Kidney epithelial cell (primary cell): ENCODE results near the gene YPEL2. TPM values are rescaled to one million over a fixed set of nuclear protein-coding genes. Genes with fewer than 3 reads are reported as not detected.

ENCODE experiments used
- DNase-seq: peaks from one replicate; pipeline ENCODE4 v3.0.0-alpha.2; 2010; ENCODE audit warnings: low read depth
- H3K27me3 ChIP-seq: 2 replicates; pipeline ENCODE4 v1.6.0; 2011; ENCODE audit warnings: low read length; ENCODE audit not compliant: control insufficient read depth, insufficient read depth
- H3K36me3 ChIP-seq: 2 replicates; pipeline ENCODE4 v1.5.1; 2011; ENCODE audit warnings: low read length; ENCODE audit not compliant: control insufficient read depth, insufficient read depth
- H3K4me3 ChIP-seq: 2 replicates; pipeline ENCODE4 v1.5.1; 2011; ENCODE audit warnings: low read depth, mild to moderate bottlenecking, control low read depth, low read length
- total RNA-seq: library from RNA; depleted of rRNA; stranded (reverse); fragments of >200 nt; gene quantifications from 2 replicates; pipeline ENCODE4 v1.2.3, GENCODE V29; 2015
- TF ChIP-seq, protein P1 (sequence below): IDR thresholded peaks from 2 replicates; pipeline ENCODE4 v1.5.1; 2011; ENCODE audit warnings: mild to moderate bottlenecking, moderate library complexity, low read length, control low read depth, inconsistent platforms; ENCODE audit not compliant: insufficient read depth, poor library complexity, severe bottlenecking

Gene YPEL2
- total RNA-seq, 1 donor from 2014 or later = 16.8 TPM

DNA sequence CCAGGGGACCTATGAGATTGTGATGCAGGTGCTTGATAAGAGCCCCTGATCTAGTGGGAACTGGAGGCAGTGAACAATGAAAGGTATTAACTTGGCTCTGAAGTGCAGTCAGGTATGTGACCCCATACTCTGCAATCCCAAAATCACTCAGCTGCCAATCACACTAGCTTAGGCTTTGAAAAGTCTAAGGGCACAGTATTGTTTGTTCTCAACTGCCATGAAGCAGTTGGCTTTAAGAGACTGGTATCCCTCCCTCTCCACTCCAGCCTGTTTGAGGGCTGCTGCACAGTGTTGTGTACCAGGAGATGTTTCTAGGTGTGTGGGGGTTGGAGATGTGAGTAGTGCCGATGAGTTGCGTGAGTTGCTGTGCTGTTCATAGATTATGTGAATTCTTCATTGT, 2.4 kb downstream of the YPEL2 start:
- DNase-seq = no peak
- Histone ChIP-seq H3K36me3 (no peaks in the 10 kb centered on the region), H3K4me3 (no peak overlapping the region), H3K27me3 (no peaks in the 10 kb centered on the region)
- TF ChIP-seq, protein P1, sequence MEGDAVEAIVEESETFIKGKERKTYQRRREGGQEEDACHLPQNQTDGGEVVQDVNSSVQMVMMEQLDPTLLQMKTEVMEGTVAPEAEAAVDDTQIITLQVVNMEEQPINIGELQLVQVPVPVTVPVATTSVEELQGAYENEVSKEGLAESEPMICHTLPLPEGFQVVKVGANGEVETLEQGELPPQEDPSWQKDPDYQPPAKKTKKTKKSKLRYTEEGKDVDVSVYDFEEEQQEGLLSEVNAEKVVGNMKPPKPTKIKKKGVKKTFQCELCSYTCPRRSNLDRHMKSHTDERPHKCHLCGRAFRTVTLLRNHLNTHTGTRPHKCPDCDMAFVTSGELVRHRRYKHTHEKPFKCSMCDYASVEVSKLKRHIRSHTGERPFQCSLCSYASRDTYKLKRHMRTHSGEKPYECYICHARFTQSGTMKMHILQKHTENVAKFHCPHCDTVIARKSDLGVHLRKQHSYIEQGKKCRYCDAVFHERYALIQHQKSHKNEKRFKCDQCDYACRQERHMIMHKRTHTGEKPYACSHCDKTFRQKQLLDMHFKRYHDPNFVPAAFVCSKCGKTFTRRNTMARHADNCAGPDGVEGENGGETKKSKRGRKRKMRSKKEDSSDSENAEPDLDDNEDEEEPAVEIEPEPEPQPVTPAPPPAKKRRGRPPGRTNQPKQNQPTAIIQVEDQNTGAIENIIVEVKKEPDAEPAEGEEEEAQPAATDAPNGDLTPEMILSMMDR = no peak

DNA sequence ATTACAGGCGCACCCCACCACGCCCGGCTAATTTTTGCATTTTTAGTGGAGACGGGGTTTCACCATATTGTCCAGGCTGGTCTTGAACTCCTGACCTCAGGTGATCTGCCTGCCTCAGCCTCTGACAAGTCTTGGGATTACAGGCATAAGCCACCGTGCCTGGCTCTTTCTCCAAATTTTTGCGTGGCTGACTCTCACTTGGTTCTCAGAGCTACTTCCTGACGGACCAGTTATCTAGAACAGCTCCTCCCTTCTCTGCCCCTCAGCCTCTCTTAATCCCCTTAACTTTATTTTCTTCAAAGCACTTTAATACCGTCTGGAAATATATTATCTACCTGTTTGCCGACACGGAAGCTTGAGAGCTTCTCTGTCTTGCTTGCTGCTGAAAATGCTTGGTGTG, 4.2 kb downstream of the YPEL2 start:
- DNase-seq = no peak
- H3K27me3 ChIP-seq = no peaks in the 10 kb centered on the region
- H3K36me3 ChIP-seq = no peaks in the 10 kb centered on the region
- H3K4me3 ChIP-seq = no peak overlapping the region
- TF ChIP-seq, protein P1 = no peak

DNA sequence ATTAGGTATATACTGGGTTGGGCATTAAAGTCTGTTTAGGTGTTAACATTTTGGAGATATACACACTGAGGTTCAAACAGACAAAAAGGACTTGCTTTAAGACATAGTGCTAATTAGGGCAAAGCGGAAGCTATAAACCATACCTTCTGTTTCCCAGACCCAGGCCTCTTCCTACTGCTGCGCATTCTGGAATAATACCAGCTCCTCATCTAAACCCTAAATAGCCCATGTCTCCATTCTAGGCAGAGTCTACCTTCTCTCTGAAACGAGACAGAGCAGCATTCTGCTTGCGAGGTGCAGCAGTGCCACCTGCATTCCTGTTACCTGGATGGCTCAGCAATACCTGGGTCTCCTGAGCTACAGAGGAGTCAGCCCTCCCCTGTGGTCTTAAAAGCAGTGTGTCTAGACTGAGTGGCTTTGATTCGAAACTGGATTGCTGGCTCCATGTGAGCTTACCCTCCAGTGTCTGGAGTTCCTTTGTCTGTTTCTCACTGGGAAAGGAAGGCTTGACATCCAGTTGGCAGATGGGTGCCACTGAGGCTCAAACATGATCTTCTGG, 6.4 kb downstream of the YPEL2 start:
- Histone ChIP-seq H3K36me3 (no peaks in the 10 kb centered on the region), H3K4me3 (no peak overlapping the region), H3K27me3 (no peaks in the 10 kb centered on the region)
- DNase-seq = no peak
- TF ChIP-seq, protein P1 = no peak

DNA sequence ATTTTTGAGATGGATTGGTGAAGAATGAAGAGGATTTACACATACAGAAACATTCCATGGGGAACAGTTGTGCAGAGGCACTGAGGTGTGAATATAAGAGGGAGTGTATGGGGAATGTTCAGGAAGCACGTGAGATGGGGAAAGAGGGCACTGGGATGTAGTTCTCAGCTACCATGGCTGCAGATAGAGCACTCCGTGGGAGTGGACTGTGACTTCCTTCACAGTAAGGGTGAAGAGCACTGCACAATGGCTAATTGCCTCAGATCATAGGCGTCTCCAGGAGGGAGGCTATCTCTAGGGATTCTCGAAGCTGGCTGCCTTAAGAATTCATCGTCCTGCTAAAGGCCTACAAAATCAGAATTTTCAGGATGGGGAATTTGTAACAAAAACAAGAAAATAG, 7.0 kb downstream of the YPEL2 start:
- no peak for DNase-seq
- Histone ChIP-seq H3K4me3 (no peak overlapping the region), H3K36me3 (no peaks in the 10 kb centered on the region), H3K27me3 (no peaks in the 10 kb centered on the region)
- TF ChIP-seq, protein P1 = no peak

DNA sequence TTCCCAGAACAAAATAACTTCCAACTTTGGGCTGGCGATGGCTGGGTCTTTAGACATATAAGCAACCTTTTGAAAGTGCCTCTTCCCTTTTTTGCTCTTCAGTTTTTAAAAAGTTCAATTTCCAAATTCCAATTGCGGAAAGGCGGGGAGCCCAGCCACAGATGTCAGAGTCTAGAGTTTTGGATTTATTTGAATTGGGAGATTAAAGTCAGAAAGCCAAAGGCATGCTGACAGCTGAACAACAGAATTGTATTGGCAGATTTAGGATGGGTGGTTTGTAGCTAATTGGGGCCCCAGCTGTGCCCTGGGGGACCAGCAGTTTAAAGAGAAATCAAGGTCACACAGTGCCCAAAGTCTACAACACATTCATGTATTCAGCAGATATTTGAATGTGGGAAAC, 10.5 kb downstream of the YPEL2 start:
- H3K36me3 ChIP-seq = no peaks in the 10 kb centered on the region
- TF ChIP-seq, protein P1 = no peak

DNA sequence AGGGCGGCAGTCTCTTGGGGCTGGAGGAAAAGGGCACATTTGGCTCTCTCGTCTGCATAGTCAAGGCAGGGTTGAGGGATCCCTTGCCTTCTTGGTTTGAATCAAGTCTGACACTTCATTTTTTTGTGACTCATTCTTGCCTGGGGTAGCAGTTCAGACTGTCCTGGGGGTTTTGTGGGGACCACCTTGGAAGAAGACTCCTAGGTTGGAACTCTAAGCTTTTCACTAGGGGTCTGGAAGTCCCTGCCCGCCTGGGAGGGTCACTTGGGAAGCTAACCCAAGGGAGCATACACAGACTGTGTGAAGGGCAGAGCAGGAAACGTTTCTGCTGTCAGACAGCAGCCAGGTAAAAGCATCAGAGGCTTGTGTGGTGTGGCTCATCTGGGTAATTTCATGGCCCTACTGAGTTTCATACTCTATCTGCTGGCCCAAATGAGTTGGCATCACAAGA, 11.3 kb downstream of the YPEL2 start:
- Histone ChIP-seq H3K4me3 (no peak overlapping the region), H3K36me3 (no peaks in the 10 kb centered on the region), H3K27me3 (no peaks in the 10 kb centered on the region)
- TF ChIP-seq, protein P1 = no peak
- no peak for DNase-seq

More for the DNA sequence above, 10.5 kb downstream of the YPEL2 start:
- no peak for DNase-seq
- H3K27me3 ChIP-seq = no peaks in the 10 kb centered on the region
- H3K4me3 ChIP-seq = no peak overlapping the region
